ENCODE measurements around the gene CDH13. TPM values are rescaled to one million over a fixed set of nuclear protein-coding genes. Genes with fewer than 3 reads are reported as not detected.
A peak's percentile ranks its signal among the peaks of the same experiment; 100 is the strongest.

Gene CDH13
- total and polyA plus RNA-seq, 2 experiments from 2014 or later = 1.6 to 4.4 TPM

- TF ChIP-seq ZNF462 (CRISPR knock-in tag; IDR thresholded peaks at IDR 0.05) (no peak), ZNF114 (CRISPR knock-in tag; IDR thresholded peaks at IDR 0.05) (no peak), NANOG (IDR thresholded peaks at IDR 0.05; ENCODE audit: borderline replicate concordance) (no peak), CREB1 (CRISPR knock-in tag; IDR thresholded peaks at IDR 0.05; ENCODE audit: low read depth) (no peak), EZH2phosphoT487 (IDR thresholded peaks at IDR 0.05; ENCODE audit: unreplicated experiment) (no peak), ETS1 (IDR thresholded peaks at IDR 0.05) (no peak), POLR2AphosphoS5 (IDR thresholded peaks at IDR 0.05; ENCODE audit: low read depth) (no peak), ZNF331 (CRISPR knock-in tag; IDR thresholded peaks at IDR 0.05; ENCODE audit: low read depth) (no peak)
Measured at GRCh38 chr16:83661656-83662055, 1034.9 kb downstream of the CDH13 start (continued).

GRCh38 chr16:83666449-83666848 lies 1039.7 kb downstream of the CDH13 start:
- TF ChIP-seq ZNF114 (CRISPR knock-in tag; IDR thresholded peaks at IDR 0.05) (no peak), EZH2 (IDR thresholded peaks at IDR 0.05; ENCODE audit: low read depth, unreplicated experiment) (no peak), ZNF462 (CRISPR knock-in tag; IDR thresholded peaks at IDR 0.05) (no peak)
- no peaks in the 10 kb centered on the region for H3K4me1 ChIP-seq (ENCODE audit: insufficient read depth)
- no peak overlapping the region for H3K4me3 ChIP-seq
- H3K27me3 Mint-ChIP-seq (ENCODE audit: insufficient read depth, low read depth, poor library complexity) = peaks cover 6% of the 10 kb centered on the region
- H2AFZ ChIP-seq = no peak overlapping the region
- peaks cover 10% of the 10 kb centered on the region for H3K9me2 ChIP-seq (ENCODE audit: insufficient read depth)
- peaks cover 36% of the 10 kb centered on the region for H3K9me3 Mint-ChIP-seq
- H3K4me1 Mint-ChIP-seq = no peaks in the 10 kb centered on the region
- no peaks in the 10 kb centered on the region for H4K20me1 ChIP-seq (replicated peaks; ENCODE audit: insufficient read depth)
- no peak overlapping the region for H3K27ac ChIP-seq (ENCODE audit: low read depth)
- no peaks in the 10 kb centered on the region for H3K79me2 ChIP-seq (replicated peaks; ENCODE audit: insufficient read depth)
- H3K4me3 Mint-ChIP-seq = no peak overlapping the region
- no peaks in the 10 kb centered on the region; the same call in 1 of the 2 replicates for H3K36me3 ChIP-seq (ENCODE audit: insufficient read depth)
- no peak overlapping the region for H3K4me2 ChIP-seq
- H3K36me3 Mint-ChIP-seq (ENCODE audit: low read depth) = peaks cover 13% of the 10 kb centered on the region
- no peaks in the 10 kb centered on the region for H3F3A ChIP-seq (replicated peaks; ENCODE audit: low read depth)
- DNase-seq (ENCODE audit: low spot score) = peak; percentile 20
- no peak overlapping the region for H3K27ac Mint-ChIP-seq
- no peak for ATAC-seq
- H3K27me3 ChIP-seq (ENCODE audit: insufficient read depth) = no peaks in the 10 kb centered on the region

Measured in GM23338 (cell line).